GM12878 (cell line): ENCODE results near the gene BCL2L14. TPM values are rescaled to one million over a fixed set of nuclear protein-coding genes. Genes with fewer than 3 reads are reported as not detected.
A peak's percentile ranks its signal among the peaks of the same experiment; 100 is the strongest.

Experiments used
- ATAC-seq: fragments of 200-7000 bp; cut with Tn5 transposase; 3 replicates; pipeline ENCODE4 v1.9.1; 2020; ENCODE audit warnings: mild to moderate bottlenecking, moderate library complexity
- BruUV-seq: library from RNA; stranded (reverse); fragments of 400-500 nt; replicated peaks from 2 replicates; lab custom pipeline; 2021; lab: Mats Ljungman, UMichigan
- CTCF ChIA-PET: fragments of 300-600 bp; sonication (Branson Sonifier 250); formaldehyde crosslinking; extraction: SDS; loops from one replicate; lab custom pipeline; 2021; ENCODE audit warnings: inconsistent platforms; lab: Yijun Ruan, JAX
- POLR2A ChIA-PET: fragments of 350-600 bp; formaldehyde crosslinking; extraction: SDS; loops from one replicate; lab custom pipeline; 2021; ENCODE audit warnings: inconsistent platforms; lab: Charles Lee
- RAD21 ChIA-PET: fragments of 300-600 bp; sonication (Branson Sonifier 250); formaldehyde crosslinking; loops from one replicate; lab custom pipeline; 2023; ENCODE audit warnings: antibody characterized with exemption; ENCODE audit not compliant: unreplicated experiment; lab: Charles Lee
- SMC1A ChIA-PET: fragments of 300-600 bp; sonication (Branson Sonifier 250); formaldehyde crosslinking; loops from one replicate; lab custom pipeline; 2023; ENCODE audit not compliant: unreplicated experiment, uncharacterized antibody; lab: Charles Lee
- DNase-seq: peaks from one replicate; pipeline ENCODE4 v3.0.0-alpha.2; 2011; ENCODE audit warnings: low read depth, low spot score
- FAIRE-seq: peaks from 3 replicates; lab custom pipeline; 2011; peaks lifted over from hg19 to GRCh38; lab: Jason Lieb, UNC
- H2AFZ ChIP-seq: 2 replicates; pipeline ENCODE4 v1.6.0; 2011; ENCODE audit warnings: low read depth, low read length, control low read depth; ENCODE audit not compliant: control insufficient read depth
- H3K27ac ChIP-seq: 2 replicates; pipeline ENCODE4 v1.5.1; 2011; ENCODE audit warnings: control low read depth; ENCODE audit not compliant: control insufficient read depth, insufficient read depth
- H3K27me3 ChIP-seq, 2 experiments: replicated peaks in 1 of 2; 2 replicates each; pipeline versions ENCODE4 v1.6.0 to v1.6.1; 2011; ENCODE audit warnings: low read length in 1 of 2; ENCODE audit not compliant: control insufficient read depth in 2 of 2, insufficient read depth in 2 of 2
- H3K36me3 ChIP-seq, 2 experiments: 2 replicates each; pipeline ENCODE4 v1.5.1; 2011; ENCODE audit warnings: low read length in 1 of 2; ENCODE audit not compliant: control insufficient read depth in 2 of 2, insufficient read depth in 2 of 2
- H3K4me1 ChIP-seq: 2 replicates; pipeline ENCODE4 v1.6.1; 2011; ENCODE audit warnings: mild to moderate bottlenecking, low read length, moderate library complexity, mixed read lengths; ENCODE audit not compliant: control insufficient read depth, insufficient read depth
- H3K4me2 ChIP-seq: 2 replicates; pipeline ENCODE4 v1.6.0; 2011; ENCODE audit warnings: control low read depth; ENCODE audit not compliant: control insufficient read depth, insufficient read depth
- H3K4me3 ChIP-seq: fragments of 200-600 bp; sonication (generic); 2 replicates; pipeline ENCODE4 v1.5.1; 2016
- H3K79me2 ChIP-seq: 2 replicates; pipeline ENCODE4 v1.6.0; 2011; ENCODE audit warnings: low read length; ENCODE audit not compliant: control insufficient read depth, insufficient read depth
- H3K9ac ChIP-seq: 2 replicates; pipeline ENCODE4 v1.8.0; 2011; ENCODE audit warnings: low read length, control low read depth, mixed read lengths; ENCODE audit not compliant: control insufficient read depth, insufficient read depth
- H3K9me3 ChIP-seq: replicated peaks from 3 replicates; pipeline ENCODE4 v1.5.1; 2011; ENCODE audit warnings: mild to moderate bottlenecking, low read length; ENCODE audit not compliant: control insufficient read depth, insufficient read depth
- H4K20me1 ChIP-seq: 2 replicates; pipeline ENCODE4 v1.6.0; 2011; ENCODE audit not compliant: control insufficient read depth, insufficient read depth
- CREM ChIP-seq: IDR thresholded peaks from 2 replicates; pipeline ENCODE4 v1.6.1; 2014; ENCODE audit warnings: antibody characterized with exemption, low read depth
- EGR1 ChIP-seq, 2 experiments: IDR thresholded peaks; 1 replicate in 1 of 2; 2 replicates in 1 of 2; pipeline ENCODE4 v1.6.1; 2011 to 2012; ENCODE audit warnings: low read depth in 2 of 2, low read length in 2 of 2, borderline replicate concordance in 1 of 2, mild to moderate bottlenecking in 1 of 2, moderate library complexity in 1 of 2
- HSF1 ChIP-seq: fragments of 150-350 bp; IDR thresholded peaks from 2 replicates; pipeline ENCODE4 v1.6.1; 2014; ENCODE audit warnings: mild to moderate bottlenecking, low read depth, low read length
- IKZF2 ChIP-seq, 2 experiments: fragments of 450-650 bp; IDR thresholded peaks; 2 replicates each; pipeline ENCODE4 v1.6.1; 2017; ENCODE audit warnings: mild to moderate bottlenecking in 2 of 2, moderate library complexity in 2 of 2
- MYC ChIP-seq: IDR thresholded peaks from 2 replicates; pipeline ENCODE4 v1.6.1; 2011; ENCODE audit warnings: mild to moderate bottlenecking, low read length, moderate library complexity, inconsistent platforms; ENCODE audit not compliant: insufficient read depth, insufficient replicate concordance, insufficient read length, severe bottlenecking
- NR2C2 ChIP-seq: IDR thresholded peaks from 2 replicates; pipeline ENCODE4 v1.6.1; 2011; ENCODE audit warnings: borderline replicate concordance, low read depth; ENCODE audit not compliant: control insufficient read depth, insufficient read length
- POLR2AphosphoS5 ChIP-seq: IDR thresholded peaks from 2 replicates; pipeline ENCODE4 v1.6.1; 2011; ENCODE audit warnings: mild to moderate bottlenecking, low read length, inconsistent platforms
- SMARCA5 ChIP-seq: fragments of 450-650 bp; IDR thresholded peaks from 2 replicates; pipeline ENCODE4 v1.6.1; 2017; ENCODE audit warnings: mild to moderate bottlenecking
- TARDBP ChIP-seq: IDR thresholded peaks from 2 replicates; pipeline ENCODE4 v1.6.1; 2016; ENCODE audit warnings: borderline replicate concordance
- WGBS: methylation state at CpG from one replicate; pipeline ENCODE4 v1.1.6; 2016; ENCODE audit warnings: low lambda C conversion rate; ENCODE audit not compliant: insufficient replicate concordance, insufficient coverage; ENCODE audit errors: missing lambda C conversion rate; 5-methylcytosine and 5-hydroxymethylcytosine counted together
- in situ Hi-C: fragments of 300-500 bp; cut with MboI; formaldehyde crosslinking; loops from 9 replicates; pipeline ENCODE4 v1.14.3; 2018; ENCODE audit warnings: mixed read lengths
- intact Hi-C: fragments of 100-400 bp; cut with micrococcal nuclease; formaldehyde crosslinking; loops from one replicate; pipeline ENCODE4 v1.14.2; 2022; ENCODE audit not compliant: unreplicated experiment
- polyA plus RNA-seq, 11 experiments: library from polyadenylated mRNA; depleted of rRNA in 4 of 11; unstranded in 6 of 11; stranded (reverse) in 5 of 11; fragments of >200 nt; fragmentation: Nextera tagmentation in 4 of 11; fragmentation: Illumina TruSeq in 1 of 11; extraction: Ambion mirVana in 4 of 11; extraction: Trizol in 1 of 11; gene quantifications; 1 replicate in 1 of 11; 2 replicates in 10 of 11; pipeline versions ENCODE4 v1.2.1 to v1.2.3, GENCODE V29; 2011 to 2016; ENCODE audit warnings: inconsistent platforms in 2 of 11, missing spikeins in 2 of 11, low read depth in 1 of 11
- total RNA-seq, 4 experiments: library from RNA; depleted of rRNA in 3 of 4; stranded (reverse); fragments of >200 nt in 3 of 4; fragmentation: Illumina TruSeq in 1 of 4; extraction: Trizol in 1 of 4; gene quantifications; 2 replicates each; pipeline versions ENCODE4 v1.2.1 to v1.2.3, GENCODE V29; 2013 to 2021
- TF ChIP-seq, protein P1 (sequence below): IDR thresholded peaks from 2 replicates; pipeline ENCODE4 v1.6.1; 2011; ENCODE audit warnings: mild to moderate bottlenecking, low read depth, low read length, moderate library complexity; ENCODE audit not compliant: insufficient replicate concordance
- TF ChIP-seq, protein P2 (sequence below): IDR thresholded peaks from 2 replicates; pipeline ENCODE4 v1.6.1; 2012; ENCODE audit warnings: low read depth, low read length, improper control_type of control experiment
- TF ChIP-seq, protein P3 (sequence below): fragments of 450-650 bp; formaldehyde crosslinking; IDR thresholded peaks from 2 replicates; pipeline ENCODE4 v1.4.0; 2020; ENCODE audit warnings: mild to moderate bottlenecking, moderate library complexity
- TF ChIP-seq, protein P4 (sequence below): fragments of 450-650 bp; IDR thresholded peaks from 2 replicates; pipeline ENCODE4 v1.6.1; 2016; ENCODE audit warnings: mild to moderate bottlenecking

The BCL2L14 gene
- total and polyA plus RNA-seq, 10 of the 15 experiments (the other 5 are each of a cell fraction or from before 2014, with no cell fraction given) = 0.59 to 2.5 (median 0.90) TPM

- SMC1A ChIA-PET = interaction anchor here (0.7 to 8.7 kb wide), 50 partner anchors 9 to 834 kb away, joined by 3 to 214 read pairs (median 6); no protein-coding TSS in a partner anchor
- Histone ChIP-seq H3K79me2 (peaks cover 13% of the 10 kb centered on the region), H3K4me1 (peaks cover 29% of the 10 kb centered on the region), H3K9me3 (peaks cover 2% of the 10 kb centered on the region; the same call in 2 of the 3 replicates), H3K36me3 (no peaks in the 10 kb centered on the region), H3K9ac (peak overlapping the region; percentile 92), H2AFZ (no peak overlapping the region), H3K4me3 (peak overlapping the region; percentile 69), H4K20me1 (no peaks in the 10 kb centered on the region), H3K27ac (peak overlapping the region; percentile 89), H3K4me2 (peak overlapping the region; percentile 93), H3K27me3 (no peaks in the 10 kb centered on the region)
- POLR2A ChIA-PET = interaction anchor here (0.7 to 1.9 kb wide), 9 partner anchors 9 to 479 kb away, joined by 3 to 9 read pairs (median 4); no protein-coding TSS in a partner anchor
- 44% methylated on average over 5 of the region's 5 CpGs for WGBS
- FAIRE-seq (no peak), DNase-seq (no peak), ATAC-seq (no peak)
- RAD21 ChIA-PET = interaction anchor here (0.8 to 6.5 kb wide), 48 partner anchors 9 to 803 kb away, joined by 3 to 201 read pairs (median 8); partner anchors contain the start of genes BCL2L14 and ETV6
- CTCF ChIA-PET = interaction anchor here (0.6 to 11.3 kb wide), 51 partner anchors 8 to 805 kb away, joined by 3 to 278 read pairs (median 6); no protein-coding TSS in a partner anchor
- in situ Hi-C loops = loop anchor here (5.0 kb wide), 1 partner anchor 452 kb away; no protein-coding TSS in a partner anchor
- intact Hi-C loops = loop anchor here (1.0 to 2.0 kb wide), 7 partner anchors 53 to 480 kb away; no protein-coding TSS in a partner anchor
- BruUV-seq = no TSS peak
- no peak for TF ChIP-seq CREM
- TF ChIP-seq, protein P1, sequence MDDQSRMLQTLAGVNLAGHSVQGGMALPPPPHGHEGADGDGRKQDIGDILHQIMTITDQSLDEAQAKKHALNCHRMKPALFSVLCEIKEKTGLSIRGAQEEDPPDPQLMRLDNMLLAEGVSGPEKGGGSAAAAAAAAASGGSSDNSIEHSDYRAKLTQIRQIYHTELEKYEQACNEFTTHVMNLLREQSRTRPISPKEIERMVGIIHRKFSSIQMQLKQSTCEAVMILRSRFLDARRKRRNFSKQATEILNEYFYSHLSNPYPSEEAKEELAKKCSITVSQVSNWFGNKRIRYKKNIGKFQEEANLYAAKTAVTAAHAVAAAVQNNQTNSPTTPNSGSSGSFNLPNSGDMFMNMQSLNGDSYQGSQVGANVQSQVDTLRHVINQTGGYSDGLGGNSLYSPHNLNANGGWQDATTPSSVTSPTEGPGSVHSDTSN = peak; percentile 15
- TF ChIP-seq NR2C2 = no peak
- TF ChIP-seq, protein P2, sequence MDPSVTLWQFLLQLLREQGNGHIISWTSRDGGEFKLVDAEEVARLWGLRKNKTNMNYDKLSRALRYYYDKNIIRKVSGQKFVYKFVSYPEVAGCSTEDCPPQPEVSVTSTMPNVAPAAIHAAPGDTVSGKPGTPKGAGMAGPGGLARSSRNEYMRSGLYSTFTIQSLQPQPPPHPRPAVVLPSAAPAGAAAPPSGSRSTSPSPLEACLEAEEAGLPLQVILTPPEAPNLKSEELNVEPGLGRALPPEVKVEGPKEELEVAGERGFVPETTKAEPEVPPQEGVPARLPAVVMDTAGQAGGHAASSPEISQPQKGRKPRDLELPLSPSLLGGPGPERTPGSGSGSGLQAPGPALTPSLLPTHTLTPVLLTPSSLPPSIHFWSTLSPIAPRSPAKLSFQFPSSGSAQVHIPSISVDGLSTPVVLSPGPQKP = no peak
- no peak for TF ChIP-seq EGR1 (IDR thresholded peaks at IDR 0.05; ENCODE audit: borderline replicate concordance in 1 of 2, low read depth in 2 of 2, low read length in 2 of 2)
- TF ChIP-seq, protein P3, sequence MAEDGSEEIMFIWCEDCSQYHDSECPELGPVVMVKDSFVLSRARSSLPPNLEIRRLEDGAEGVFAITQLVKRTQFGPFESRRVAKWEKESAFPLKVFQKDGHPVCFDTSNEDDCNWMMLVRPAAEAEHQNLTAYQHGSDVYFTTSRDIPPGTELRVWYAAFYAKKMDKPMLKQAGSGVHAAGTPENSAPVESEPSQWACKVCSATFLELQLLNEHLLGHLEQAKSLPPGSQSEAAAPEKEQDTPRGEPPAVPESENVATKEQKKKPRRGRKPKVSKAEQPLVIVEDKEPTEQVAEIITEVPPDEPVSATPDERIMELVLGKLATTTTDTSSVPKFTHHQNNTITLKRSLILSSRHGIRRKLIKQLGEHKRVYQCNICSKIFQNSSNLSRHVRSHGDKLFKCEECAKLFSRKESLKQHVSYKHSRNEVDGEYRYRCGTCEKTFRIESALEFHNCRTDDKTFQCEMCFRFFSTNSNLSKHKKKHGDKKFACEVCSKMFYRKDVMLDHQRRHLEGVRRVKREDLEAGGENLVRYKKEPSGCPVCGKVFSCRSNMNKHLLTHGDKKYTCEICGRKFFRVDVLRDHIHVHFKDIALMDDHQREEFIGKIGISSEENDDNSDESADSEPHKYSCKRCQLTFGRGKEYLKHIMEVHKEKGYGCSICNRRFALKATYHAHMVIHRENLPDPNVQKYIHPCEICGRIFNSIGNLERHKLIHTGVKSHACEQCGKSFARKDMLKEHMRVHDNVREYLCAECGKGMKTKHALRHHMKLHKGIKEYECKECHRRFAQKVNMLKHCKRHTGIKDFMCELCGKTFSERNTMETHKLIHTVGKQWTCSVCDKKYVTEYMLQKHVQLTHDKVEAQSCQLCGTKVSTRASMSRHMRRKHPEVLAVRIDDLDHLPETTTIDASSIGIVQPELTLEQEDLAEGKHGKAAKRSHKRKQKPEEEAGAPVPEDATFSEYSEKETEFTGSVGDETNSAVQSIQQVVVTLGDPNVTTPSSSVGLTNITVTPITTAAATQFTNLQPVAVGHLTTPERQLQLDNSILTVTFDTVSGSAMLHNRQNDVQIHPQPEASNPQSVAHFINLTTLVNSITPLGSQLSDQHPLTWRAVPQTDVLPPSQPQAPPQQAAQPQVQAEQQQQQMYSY = no peak
- no peak for TF ChIP-seq TARDBP
- TF ChIP-seq IKZF2 (IDR thresholded peaks at IDR 0.05) = no peak
- TF ChIP-seq POLR2AphosphoS5 = peak; percentile 61; the same call in 1 of the 2 replicates
- TF ChIP-seq, protein P4, sequence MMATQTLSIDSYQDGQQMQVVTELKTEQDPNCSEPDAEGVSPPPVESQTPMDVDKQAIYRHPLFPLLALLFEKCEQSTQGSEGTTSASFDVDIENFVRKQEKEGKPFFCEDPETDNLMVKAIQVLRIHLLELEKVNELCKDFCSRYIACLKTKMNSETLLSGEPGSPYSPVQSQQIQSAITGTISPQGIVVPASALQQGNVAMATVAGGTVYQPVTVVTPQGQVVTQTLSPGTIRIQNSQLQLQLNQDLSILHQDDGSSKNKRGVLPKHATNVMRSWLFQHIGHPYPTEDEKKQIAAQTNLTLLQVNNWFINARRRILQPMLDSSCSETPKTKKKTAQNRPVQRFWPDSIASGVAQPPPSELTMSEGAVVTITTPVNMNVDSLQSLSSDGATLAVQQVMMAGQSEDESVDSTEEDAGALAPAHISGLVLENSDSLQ = peak; percentile 66; the same call in 1 of the 2 replicates
- no peak for TF ChIP-seq MYC
- no peak for TF ChIP-seq SMARCA5
- TF ChIP-seq HSF1 = no peak
These were observed 36.9 kb upstream of the BCL2L14 start for GRCh38 chr12:12033824-12034223.
